Measurements from ENCODE around the gene GLYR1.

Gene GLYR1

DNA sequence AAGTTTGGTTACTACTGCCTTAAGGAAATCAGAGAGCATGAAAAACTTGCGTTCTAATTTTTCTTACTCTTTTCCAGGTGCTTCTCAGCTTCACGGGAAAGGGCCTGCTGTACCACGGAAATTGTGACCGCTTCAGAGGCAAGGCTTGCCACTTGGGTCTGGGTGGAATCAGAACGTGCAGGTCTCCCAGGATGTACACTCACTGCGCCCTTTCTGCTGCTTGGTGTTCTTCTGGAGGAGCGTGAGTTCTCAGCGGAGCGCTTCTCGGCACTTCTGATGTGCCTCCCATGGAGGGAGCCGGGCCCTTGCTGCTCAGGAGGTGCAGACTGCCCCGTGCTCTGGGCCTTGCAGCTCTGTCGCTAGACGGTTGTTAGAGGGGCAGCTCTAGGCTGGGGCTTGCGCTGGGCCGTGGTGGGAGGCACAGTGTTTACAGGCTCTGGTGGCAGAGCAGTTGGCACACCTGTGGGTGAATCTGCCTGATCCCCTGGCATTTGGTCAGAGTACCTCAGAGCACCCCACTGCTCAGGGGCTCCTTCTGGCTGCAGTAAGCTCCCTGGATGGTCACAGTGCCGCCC is 33.0 kb upstream of the GLYR1 start:
- no peak for DNase-seq (ENCODE audit: low read depth in 2 of 2)

DNA sequence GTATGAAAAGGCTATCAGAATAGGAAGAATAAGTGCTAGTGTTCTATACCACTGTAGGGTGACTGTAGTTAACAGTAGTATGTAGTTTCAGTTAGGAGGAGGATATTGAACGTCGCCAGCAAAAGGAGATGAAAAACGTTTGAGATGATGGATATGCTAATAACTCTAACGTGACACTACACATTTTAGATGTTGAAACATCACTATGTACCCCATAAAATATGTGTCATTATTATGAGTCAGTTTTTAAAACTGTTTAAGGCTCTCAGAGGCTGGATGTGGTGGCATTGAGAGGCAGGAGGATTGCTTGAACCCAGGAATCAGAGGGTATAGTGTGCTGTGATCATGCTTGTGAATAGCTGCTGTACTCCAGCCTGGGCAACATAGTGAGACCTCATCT is 32.0 kb upstream of the GLYR1 start:
- no peak for DNase-seq (ENCODE audit: low read depth in 2 of 2)

DNA sequence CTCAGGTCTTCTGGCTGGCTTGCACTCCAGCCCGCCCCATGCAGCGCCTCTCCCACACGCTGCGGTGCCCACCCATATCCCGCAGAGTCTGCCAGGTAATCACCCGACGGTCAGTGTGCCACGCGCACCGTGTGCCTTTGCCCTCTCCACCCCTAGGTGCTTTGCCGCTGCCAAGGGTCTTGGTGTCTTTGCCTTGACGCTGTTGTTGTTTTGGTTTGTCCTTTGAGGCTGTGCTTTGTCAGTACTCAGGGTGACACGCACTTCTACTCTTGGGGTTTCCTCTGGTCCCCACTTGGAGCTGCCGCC is 30.2 kb upstream of the GLYR1 start:
- no peak for DNase-seq (ENCODE audit: low read depth in 2 of 2)

DNA sequence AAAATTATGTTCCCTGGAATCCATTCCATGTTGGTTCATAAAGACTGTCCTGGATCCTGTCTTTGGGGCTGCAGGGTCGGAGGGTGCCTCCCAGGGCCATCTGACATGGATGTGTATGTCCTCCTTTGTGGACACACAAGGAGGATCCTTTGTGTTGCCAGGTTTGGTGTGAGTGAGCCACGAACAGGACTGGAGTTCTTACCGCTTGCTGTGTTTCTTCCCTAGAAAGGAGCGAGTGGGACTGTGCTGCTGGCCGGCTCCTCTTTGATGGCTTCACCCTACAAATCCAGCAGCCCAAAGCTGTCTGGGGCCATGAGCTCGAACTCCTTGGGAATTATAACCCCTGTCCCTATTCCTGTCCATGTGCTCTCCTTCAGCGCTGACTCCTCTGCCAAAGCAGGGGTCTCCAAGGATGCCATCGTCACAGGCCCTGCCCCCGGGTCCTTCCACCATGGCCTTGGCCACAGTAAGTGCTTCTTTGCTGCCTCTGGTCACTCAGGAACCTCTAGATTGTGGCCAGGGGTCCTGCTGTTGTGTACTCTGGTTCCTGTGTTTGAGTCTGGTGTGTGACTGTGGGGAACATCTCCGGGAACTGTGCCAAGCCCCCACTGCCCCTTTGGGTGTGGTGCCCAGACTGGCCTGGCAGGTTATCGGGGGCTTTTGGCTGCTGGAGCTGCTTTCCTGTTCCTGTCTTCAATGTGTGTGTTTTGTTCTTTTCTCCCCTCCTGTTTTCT is 29.7 kb upstream of the GLYR1 start:
- DNase-seq (ENCODE audit: low read depth in 2 of 2), result no peak

DNA sequence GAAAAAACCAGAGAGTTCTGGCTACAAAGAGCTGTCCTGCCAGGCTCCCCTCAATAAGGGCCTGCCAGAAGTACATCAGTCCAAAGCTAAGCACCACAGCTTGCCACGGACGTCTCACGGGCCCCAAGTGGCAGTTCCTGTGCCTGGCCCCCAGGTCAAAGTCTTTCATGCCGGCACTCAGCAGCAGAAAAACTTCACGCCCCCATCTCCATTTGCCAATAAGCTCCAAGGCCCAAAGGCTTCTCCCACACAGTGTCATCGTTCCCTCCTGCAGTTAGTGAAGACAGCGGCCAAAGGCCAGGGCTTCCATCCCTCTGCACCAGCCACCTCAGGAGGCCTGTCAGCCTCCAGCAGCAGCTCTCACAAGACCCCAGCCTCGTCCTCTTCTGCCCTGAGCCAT is 27.6 kb upstream of the GLYR1 start:
- no peak for DNase-seq (ENCODE audit: low read depth in 2 of 2)

DNA sequence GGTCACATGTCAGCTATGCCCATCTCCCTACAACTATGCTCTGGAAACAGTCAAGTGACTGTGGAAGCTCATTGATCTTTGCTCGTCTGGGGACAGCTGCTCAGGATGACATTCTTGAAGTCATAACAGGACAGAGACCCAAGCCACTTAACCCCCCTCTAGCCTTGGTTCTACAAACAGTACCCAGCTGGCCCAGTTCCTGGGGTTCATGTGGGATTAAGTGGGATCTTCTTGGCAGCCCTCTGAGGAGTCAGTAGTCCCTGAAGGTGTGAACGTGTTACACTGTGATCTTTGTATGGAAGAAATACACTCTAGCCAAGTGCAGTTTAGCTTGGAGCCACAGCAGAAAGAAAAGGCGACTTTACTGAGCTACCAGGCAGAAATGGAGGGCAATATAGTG is 26.0 kb upstream of the GLYR1 start:
- no peak for DNase-seq (ENCODE audit: low read depth in 2 of 2)

DNA sequence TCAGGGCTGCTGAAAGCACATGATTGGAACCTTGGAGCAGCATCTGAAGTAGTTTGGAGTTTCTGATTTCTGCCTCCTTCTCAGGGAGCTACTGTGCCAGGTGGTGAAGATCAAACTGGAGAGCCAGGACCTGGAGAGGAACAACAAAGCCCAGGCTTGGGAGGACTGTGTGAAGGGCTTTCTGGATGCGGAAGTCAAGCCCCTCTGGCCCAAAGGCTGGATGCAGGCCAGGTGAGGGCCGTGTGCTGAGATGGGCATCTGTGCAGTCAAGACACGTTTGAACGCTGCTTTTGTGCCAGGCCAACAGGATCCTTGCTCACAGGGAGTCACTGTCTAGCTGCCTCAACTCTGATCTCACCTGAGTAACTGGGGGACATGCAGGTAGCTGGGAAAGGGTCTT is 24.0 kb upstream of the GLYR1 start:
- no peak for DNase-seq (ENCODE audit: low read depth in 2 of 2)

DNA sequence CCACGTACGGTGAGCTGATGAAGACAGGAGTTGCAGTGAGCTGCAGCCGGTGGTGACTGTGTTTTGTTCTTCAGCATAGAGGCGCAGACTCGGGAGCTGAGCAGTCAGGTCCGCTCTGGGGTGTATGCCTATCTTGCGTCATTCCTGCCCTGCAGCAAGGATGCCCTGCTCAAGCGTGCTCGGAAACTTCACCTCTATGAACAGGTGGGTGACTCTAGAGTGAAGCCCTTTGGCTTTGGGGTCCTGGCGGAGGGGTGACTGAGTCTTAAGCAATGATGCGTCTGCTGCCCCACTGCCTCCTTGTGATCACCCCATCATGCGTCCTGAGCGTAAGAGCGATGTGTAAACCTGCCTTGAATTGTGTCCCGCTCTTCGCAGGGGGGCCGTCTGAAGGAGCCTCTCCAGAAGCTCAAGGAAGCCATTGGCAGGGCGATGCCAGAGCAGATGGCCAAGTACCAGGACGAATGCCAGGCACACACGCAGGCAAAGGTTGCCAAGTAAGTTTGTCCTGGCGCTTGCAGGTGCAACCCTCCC is 23.1 kb upstream of the GLYR1 start:
- DNase-seq (ENCODE audit: low read depth in 2 of 2), result no peak

DNA sequence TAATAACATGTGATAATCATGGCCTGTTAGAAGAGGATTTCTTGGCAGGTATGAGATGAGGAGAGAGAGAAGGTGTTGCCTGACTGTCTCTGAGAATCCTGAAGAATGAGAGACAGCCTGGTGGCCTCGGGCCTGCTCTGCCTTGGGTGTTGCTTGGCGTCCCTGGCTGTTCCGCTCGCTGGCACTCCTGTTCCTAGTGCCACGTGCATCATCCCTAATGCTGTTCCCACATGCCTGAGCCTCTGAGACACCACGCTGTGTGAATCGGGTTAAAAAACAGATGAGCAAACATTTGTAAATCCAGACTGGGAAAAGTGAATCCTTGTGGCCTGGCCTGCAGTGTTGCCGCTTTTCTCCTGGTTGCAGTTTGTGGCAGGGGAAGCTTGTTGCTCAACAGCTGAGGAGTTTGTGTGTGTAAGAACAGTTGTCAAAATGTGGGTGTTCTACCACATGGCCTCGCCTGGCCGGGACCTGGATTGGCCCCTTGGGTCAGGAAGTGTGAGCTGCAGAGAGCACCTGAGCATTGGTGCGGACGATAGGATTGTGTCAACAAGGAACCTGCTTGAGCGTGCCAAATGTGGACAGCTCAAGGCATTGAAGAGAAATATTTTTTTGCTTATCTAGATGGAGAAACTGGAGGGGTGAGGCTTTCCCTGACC is 22.2 kb upstream of the GLYR1 start:
- no peak for DNase-seq (ENCODE audit: low read depth in 2 of 2)

DNA sequence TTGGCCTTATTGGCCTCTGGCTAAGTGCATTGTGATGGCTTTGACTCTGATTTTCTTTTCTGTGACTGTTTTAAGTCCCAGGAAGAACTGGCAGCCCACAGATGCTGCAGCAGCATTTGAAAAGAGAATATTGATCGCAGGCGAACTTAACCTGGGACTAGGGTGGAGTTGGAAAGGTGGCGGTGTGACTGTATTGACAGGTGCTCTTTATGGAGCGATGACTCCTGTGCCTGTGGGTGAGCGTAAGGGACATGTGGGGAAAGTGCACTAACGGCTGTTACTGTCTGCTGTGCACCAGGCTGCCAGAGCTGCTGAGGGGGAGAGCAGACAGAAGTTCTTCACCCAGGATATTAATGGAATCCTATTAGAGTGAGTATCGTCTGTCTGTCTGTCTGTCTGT is 21.4 kb upstream of the GLYR1 start:
- DNase-seq (ENCODE audit: low read depth in 2 of 2), result no peak

DNA sequence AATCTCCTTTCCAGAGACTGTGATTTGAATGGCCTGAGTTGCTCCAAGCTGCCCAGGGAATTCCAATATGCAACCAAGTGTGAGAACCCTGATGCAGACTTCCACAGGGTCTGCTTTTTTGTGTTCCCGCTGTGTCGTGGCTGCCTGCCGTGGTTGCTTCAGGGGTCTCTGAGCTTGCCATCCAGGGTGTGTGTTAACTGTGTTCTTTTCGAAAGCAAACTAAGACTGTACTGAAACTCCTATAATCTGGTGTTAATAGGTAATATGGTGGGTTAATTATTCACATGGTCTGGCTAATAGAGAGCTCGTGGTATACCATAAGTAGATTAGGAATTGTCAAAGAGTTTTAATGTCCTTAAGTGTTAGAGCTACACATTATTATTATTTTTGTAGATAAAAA is 20.9 kb upstream of the GLYR1 start:
- no peak for DNase-seq (ENCODE audit: low read depth in 2 of 2)

DNA sequence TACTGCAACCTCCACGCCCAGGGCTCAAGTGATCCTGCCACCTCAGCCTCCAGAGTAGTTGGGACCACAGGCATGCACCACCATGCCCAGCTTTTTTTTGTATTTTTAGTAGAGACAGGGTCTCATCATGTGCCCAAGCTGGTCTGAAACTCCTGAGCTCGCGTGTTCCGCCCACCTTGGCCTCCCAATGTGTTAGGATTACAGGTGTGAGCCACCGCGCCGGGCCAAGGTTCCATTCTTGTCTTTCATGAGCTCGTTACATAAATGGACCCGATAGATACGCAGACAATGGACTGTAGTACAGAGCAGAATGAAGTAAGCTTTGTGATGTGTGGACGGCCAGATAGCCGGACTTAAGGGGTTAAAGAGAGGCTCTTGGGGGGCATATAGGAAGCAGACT is 19.5 kb upstream of the GLYR1 start:
- DNase-seq (ENCODE audit: low read depth in 2 of 2), result no peak

DNA sequence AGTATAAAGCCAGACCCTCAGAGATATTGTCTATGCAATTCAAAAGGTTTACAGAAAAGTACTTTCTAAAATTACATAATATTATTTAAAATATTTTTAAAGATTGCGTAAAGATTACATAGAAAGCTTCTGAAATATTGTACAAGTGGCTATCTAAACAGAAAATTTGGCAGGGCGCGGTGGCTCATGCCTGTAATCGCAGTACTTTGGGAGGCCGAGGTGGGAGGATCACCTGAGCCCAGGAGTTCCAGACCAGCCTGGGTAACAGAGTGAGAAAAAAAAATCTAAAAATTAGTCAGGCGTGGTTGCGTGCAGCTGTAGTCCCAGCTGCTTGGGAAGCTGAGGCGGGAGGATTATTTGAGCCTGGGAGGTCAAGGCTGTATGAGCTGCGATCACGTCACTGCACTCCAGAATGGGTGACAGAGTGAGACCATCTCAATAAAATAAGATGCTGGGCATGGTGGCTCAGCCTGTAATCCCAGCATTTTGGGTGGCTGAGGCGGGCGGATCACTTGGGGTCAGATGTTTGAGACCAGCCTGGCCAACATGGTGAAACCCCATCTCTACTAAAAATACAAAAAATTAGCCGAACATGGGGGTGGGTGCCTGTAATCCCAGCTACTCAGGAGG is 18.3 kb upstream of the GLYR1 start:
- no peak for DNase-seq (ENCODE audit: low read depth in 2 of 2)

DNA sequence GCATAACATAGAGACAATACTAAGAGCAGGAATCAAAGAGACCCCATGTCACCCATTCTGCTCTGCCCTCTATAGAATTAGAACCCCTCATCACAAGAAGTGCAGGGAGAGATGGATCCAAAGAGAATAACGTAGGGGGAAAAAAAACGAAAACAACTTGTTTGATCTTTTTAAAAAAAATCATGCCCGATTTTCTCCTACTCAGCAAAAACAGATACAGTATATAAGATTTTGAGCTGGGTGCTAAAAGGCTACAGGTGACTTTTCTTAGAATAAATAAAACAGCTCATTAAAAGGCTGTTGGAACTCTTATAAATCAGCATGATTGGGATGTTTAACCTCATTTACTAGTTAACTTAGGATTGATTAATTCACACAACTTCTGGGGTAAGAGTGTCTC is 17.6 kb upstream of the GLYR1 start:
- DNase-seq (ENCODE audit: low read depth in 2 of 2), result no peak

DNA sequence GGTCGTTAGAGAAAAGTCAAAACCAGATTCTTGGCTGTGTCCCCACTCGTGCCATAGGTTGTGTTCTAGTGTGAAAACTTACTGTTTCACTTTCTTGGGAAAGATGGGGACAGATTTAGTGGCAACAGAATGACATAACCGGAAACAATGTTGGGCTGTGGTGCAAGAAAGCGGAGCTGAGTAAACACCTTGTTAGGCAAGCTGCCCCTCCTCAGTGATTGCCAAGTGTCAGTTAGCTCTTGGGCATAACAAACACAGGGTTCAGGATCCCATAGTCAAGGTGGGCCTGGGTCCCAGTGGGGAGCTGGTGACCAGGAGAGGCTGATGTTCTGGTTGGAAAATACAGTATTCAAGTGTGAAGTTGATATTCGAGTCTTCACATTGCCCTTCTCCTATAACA is 15.6 kb upstream of the GLYR1 start:
- no peak for DNase-seq (ENCODE audit: low read depth in 2 of 2)

DNA sequence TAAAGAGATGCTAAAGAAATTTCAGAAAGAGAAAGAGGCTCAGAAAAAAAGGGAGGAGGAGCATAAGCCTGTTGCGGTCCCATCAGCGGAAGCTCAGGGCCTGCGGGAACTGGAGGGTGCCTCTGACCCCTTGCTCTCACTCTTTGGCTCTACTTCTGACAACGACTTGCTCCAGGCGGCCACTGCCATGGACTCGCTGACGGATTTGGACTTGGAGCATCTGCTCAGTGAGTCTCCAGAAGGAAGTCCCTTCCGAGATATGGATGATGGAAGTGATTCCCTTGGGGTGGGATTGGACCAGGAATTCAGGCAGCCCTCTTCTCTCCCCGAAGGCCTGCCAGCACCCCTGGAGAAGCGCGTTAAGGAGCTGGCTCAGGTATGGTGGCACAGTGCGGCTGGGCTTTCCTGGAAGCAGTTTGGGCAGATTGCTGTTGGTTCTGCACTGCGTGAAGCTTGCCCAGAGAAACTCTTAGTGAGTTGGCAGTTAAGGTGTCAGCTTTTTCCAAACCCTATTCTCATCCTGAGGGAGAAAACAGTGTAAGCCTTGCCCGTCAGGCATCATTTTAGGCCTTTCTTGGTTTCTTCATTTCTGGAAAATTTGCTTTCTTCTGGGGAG is 13.7 kb upstream of the GLYR1 start:
- DNase-seq (ENCODE audit: low read depth in 2 of 2), result no peak

DNA sequence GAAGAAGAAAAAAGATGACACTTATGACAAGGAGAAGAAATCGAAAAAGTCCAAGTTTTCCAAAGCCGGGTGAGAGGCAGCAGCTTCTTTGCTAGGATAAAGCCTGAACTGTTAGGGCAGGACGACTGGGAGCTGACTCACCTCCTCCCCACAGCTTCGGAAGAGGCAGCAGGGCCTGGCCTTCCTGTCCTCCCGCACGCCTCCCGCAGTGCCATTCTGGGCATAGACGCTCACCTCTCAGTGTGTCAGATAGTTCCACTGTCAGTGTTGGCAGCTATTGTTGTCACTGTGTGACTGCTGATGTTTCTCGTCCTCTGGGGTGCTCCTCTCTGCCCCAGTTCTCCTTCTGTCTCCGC is 12.8 kb upstream of the GLYR1 start:
- DNase-seq (ENCODE audit: low read depth in 2 of 2), result no peak

DNA sequence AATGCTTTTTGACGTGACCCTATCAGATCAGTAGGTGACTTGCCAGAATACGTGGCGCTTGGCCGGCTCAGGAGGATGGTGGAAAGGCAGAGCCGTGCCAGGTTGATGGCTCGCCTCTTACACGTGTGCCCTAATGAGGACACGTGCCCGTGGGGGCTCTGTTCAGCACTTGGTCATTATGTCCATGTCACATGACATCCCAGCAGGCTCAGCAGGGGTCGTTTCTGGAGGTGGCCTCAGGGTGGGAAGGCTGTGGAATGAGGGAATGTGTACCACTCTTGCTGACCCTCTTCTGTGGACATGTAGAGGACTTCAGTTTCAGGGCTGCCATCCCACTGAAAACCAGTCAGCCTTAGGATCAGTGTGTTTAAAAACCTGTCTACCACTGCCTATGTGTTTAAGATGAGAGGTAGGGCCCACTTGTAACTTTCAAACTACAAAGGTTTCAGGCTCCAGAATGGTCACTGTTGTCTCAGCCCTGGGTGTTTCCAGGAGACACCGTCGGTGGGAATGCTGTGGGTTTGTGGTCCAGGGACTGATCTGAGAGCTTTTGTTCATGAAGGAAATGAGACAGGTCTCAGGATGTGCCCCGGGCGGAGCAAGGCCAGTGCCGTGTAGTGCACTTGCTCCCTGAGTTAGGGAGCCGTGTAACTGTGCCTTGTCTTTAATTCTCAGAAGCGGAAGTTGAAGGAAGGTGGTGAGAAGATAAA is 12.3 kb upstream of the GLYR1 start:
- DNase-seq (ENCODE audit: low read depth in 2 of 2), result no peak

DNA sequence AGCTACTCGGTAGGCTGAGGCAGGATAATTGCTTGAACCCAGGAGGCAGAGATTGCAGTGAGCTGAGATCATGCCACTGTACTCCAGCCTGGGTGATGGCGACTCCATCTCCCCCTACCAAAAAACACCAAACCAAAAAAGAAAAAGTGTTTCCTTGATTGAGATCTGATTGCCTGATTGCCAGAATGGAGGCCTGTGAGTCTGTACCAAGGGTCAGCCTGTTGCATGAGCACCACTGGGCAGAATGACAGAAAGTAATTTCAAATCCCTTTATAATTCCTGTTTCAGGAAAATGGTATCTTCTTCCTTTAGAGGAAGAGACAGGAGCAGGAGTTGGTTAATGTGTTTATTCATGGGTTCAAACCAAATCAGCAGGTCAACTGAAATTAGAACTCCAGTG is 8.7 kb upstream of the GLYR1 start:
- no peak for DNase-seq (ENCODE audit: low read depth in 2 of 2)

DNA sequence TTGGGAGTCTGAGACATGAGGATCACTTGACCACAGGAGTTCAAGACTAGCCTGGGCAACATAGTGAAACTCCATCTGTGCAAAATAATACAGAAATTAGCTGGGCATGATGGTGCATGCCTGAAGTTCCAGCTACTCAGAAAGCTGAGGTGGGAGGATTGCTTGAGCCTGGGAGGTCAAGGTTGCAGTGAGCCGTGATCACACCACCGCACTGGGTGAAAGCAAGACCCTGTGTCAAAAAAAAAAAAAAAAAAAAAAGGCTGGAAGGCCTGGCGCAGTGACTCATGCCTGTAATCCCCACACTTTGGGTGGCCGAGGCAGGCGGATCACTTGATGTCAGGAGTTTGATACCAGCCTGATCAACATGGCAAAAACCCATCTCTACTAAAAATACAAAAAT is 8.3 kb upstream of the GLYR1 start:
- no peak for DNase-seq (ENCODE audit: low read depth in 2 of 2)

DNA sequence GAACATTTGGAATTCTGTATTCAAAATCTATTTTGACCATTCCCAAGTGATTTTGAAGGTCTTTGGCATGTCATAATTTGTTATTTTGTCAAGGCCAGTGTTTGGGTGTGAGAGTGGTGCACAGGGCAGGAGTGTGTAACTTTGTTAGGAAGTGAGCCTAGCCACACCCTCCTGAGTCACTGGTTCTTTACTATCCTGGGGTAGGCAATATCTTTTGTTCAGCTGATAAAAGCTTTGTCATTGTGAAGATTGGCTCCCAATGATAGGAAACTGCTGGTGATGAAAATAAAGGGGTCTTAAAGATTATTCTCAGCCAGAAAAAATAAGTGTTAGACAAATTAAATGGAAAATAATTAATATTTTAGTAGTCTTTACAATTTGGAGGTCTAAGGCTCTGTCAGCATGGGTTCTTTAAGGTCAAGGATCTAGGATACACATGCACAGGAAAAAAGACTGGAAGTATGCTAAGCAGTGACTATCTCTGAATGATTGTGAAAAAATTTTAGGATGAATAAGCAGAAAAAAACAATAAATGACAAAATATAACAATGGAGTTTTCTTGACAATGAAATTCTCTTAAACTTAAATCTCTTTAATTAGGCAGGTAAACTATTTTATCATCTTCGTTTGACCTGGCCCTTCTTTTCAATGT is 5.3 kb upstream of the GLYR1 start:
- DNase-seq (ENCODE audit: low read depth in 2 of 2), result no peak

All from fibroblast of skin of left biceps (primary cell).